Skeletal muscle tissue (tissue), 4 donors: ENCODE results near the gene BHLHA15. TPM values are rescaled to one million over a fixed set of nuclear protein-coding genes. Genes with fewer than 3 reads are reported as not detected.

ENCODE experiments used
- H3K27ac ChIP-seq: one replicate; pipeline ENCODE4 v1.7.0; 2013; ENCODE audit warnings: mild to moderate bottlenecking, low read depth, low read length, inconsistent platforms
- H3K27me3 ChIP-seq, 3 donors: one replicate each; pipeline ENCODE4 v1.7.0; 2013; ENCODE audit warnings: low read length in 3 of 3; ENCODE audit not compliant: control insufficient read depth in 3 of 3, insufficient read depth in 3 of 3
- H3K36me3 ChIP-seq, 3 donors: one replicate each; pipeline ENCODE4 v1.7.0; 2013; ENCODE audit warnings: low read length in 3 of 3; ENCODE audit not compliant: control insufficient read depth in 3 of 3, insufficient read depth in 3 of 3
- H3K4me1 ChIP-seq, 3 donors: one replicate each; pipeline ENCODE4 v1.7.0; 2013; ENCODE audit warnings: low read length in 3 of 3, mild to moderate bottlenecking in 3 of 3; ENCODE audit not compliant: control insufficient read depth in 3 of 3, insufficient read depth in 3 of 3
- H3K4me3 ChIP-seq, 3 donors: one replicate each; pipeline ENCODE4 v1.7.0; 2013; ENCODE audit warnings: low read length in 3 of 3
- H3K9ac ChIP-seq, 3 donors: one replicate each; pipeline ENCODE4 v1.7.0; 2013; ENCODE audit warnings: low read length in 3 of 3, mild to moderate bottlenecking in 3 of 3, moderate library complexity in 2 of 3, low read depth in 1 of 3
- H3K9me3 ChIP-seq, 3 donors: one replicate each; pipeline ENCODE4 v1.7.0; 2013; ENCODE audit warnings: low read length in 3 of 3; ENCODE audit not compliant: control insufficient read depth in 3 of 3
- total RNA-seq: library from RNA; depleted of rRNA; stranded (reverse); fragments of >200 nt; gene quantifications from one replicate; pipeline ENCODE4 v1.2.3, GENCODE V29; 2014
- donor health status: Osteomylitis.

The BHLHA15 gene
- total RNA-seq, 1 donor from 2014 or later, result not detected

- Histone ChIP-seq H3K9ac (no peak overlapping the region), H3K27ac (no peak overlapping the region), H3K4me3 (no peak overlapping the region), H3K27me3 (no peaks in the 10 kb centered on the region), H3K4me1 (peaks cover 19 to 26% (median 21%) of the 10 kb centered on the region in 3 donors), H3K36me3 (peaks cover 6 to 9% (median 9%) of the 10 kb centered on the region in 3 donors), H3K9me3 (no peaks in the 10 kb centered on the region)
Measured at GRCh38 chr7:98254516-98254915, 43.3 kb downstream of the BHLHA15 start.

- H3K27ac ChIP-seq, result no peak overlapping the region
- H3K36me3 ChIP-seq, result peaks cover 6 to 9% (median 9%) of the 10 kb centered on the region in 3 donors
- H3K4me3 ChIP-seq, result no peak overlapping the region
- H3K4me1 ChIP-seq, result peaks cover 19 to 26% (median 21%) of the 10 kb centered on the region in 3 donors
- no peaks in the 10 kb centered on the region for H3K27me3 ChIP-seq
- H3K9ac ChIP-seq, result no peak overlapping the region
- H3K9me3 ChIP-seq, result no peaks in the 10 kb centered on the region
Measured at GRCh38 chr7:98254951-98255610, 43.8 kb downstream of the BHLHA15 start.

GRCh38 chr7:98256431-98256830 lies 45.2 kb downstream of the BHLHA15 start:
- H3K4me3 ChIP-seq, result no peak overlapping the region
- H3K36me3 ChIP-seq, result peaks cover 6 to 10% (median 9%) of the 10 kb centered on the region in 3 donors
- no peaks in the 10 kb centered on the region for H3K27me3 ChIP-seq
- H3K9ac ChIP-seq, result no peak overlapping the region
- H3K9me3 ChIP-seq, result no peaks in the 10 kb centered on the region
- peaks cover 12 to 19% (median 15%) of the 10 kb centered on the region in 3 donors for H3K4me1 ChIP-seq
- no peak overlapping the region for H3K27ac ChIP-seq

GRCh38 chr7:98257701-98258100 lies 46.5 kb downstream of the BHLHA15 start:
- Histone ChIP-seq H3K36me3 (peaks cover 9 to 15% (median 9%) of the 10 kb centered on the region in 3 donors), H3K27me3 (no peaks in the 10 kb centered on the region)

More at GRCh38 chr7:98257701-98258100, 46.5 kb downstream of the BHLHA15 start:
- Histone ChIP-seq H3K4me3 (no peak overlapping the region), H3K4me1 (peaks cover 6 to 8% (median 8%) of the 10 kb centered on the region in 3 donors), H3K9ac (no peak overlapping the region), H3K27ac (no peak overlapping the region), H3K9me3 (no peaks in the 10 kb centered on the region)

Other genes starting within 250 kb of the BHLHA15 start
- not detected for gene OCM2, start 221.2 kb upstream of the BHLHA15 start, total RNA-seq
- gene LMTK2, start 104.6 kb upstream of the BHLHA15 start, total RNA-seq, result 8.4 TPM
- gene TECPR1, start 40.8 kb downstream of the BHLHA15 start, total RNA-seq, result 15.1 TPM
- gene BRI3, start 70.2 kb downstream of the BHLHA15 start, total RNA-seq, result 34.4 TPM
- 1.6 TPM for gene BAIAP2L1, start 189.7 kb downstream of the BHLHA15 start, total RNA-seq